ENCODE data around the gene DYNLT2B. TPM values are rescaled to one million over a fixed set of nuclear protein-coding genes. Genes with fewer than 3 reads are reported as not detected.
"Not testable (repeated sequence)": the region's sequence is repeated elsewhere in the genome, so short reads cannot be mapped to it uniquely, and the experiment has no call there.

DYNLT2B gene
- polyA plus RNA-seq, 3 donors: 32.5 to 38.0 (median 37.8) TPM

DNA sequence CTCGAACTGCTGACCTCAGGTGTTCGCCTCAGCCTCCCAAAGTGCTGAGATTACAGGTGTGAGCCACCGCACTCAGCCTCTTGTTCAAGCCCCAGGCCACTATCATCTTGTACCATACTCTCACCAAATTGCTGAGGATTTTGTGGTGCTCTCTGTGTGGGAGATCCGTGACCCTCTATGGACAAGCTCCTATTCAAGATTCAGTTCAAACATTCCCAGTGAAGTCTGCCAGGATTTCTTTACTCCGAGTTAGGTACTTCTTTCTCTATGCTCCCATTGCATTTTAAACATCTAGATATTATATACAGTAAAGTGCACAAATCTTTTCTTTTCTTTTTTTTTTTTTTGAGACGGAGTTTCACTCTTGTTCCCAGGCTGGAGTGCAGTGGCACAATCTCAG lies 21.0 kb upstream of the DYNLT2B start:
- no peak for DNase-seq

GRCh38 chr3:196336319-196337145 lies 18.5 kb upstream of the DYNLT2B start:
- no peak for DNase-seq

DNA sequence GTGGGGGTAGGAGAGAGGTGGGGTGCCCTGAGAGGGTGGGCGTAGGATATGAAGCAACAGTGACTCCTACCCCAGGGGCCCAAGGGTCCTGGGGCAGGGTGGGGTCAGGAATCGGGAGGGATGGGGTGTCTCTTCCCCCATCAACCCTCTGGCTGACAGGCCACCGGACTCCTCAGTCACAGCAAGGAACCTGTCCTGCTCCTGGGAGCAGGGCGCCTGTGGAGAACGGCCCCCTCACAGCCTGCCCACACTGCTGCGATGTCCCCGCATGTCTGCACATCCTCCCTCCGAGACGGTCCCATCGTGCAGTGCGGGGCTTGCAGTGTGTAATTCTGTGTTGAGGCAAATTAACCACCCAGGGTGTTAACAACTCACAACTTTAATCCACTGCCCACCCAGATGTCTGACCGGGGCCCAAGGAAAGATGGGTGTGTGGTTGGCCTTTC lies 17.5 kb upstream of the DYNLT2B start:
- no peak for DNase-seq

DNA sequence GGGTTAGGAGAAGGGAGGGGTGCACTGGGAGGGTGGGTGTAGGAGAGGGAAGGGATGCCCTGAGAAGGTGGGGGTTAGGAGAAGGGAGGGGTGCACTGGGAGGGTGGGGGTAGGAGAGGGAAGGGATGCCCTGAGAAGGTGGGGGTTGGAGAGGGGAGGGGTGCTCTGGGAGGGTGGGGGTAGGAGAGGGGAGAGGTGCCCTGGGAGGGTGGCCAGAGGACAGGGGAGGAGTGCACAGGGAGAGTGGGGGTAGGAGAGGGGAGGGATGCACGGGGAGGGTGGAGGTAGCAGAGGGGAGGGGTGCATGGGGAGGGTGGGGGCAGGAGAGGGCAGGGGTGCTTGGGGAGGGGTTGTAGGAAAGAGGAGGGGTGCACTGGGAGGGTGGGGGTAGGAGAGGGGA lies 16.9 kb upstream of the DYNLT2B start:
- no peak for DNase-seq

DNA sequence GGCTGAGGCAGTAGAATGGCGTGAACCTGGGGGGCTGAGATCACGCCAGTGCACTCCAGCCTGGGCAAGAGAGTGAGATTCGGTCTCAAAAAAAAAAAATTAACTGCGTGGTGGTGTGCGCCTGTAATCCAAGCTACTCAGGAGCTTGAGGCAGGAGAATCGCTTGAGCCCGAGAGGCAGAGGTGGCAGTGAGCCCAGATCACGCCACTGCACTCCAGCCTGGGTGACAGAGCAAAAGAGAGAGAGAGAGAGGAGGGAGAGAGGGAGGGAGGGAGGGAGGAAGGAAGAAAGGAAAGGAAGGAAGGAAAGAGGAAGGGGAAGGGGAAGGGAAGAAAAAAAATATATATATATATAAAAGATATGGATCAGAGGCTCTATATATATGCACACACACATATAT lies 14.1 kb upstream of the DYNLT2B start:
- DNase-seq: no peak

- no peak for DNase-seq
Measured at GRCh38 chr3:196327405-196327804, 9.4 kb upstream of the DYNLT2B start.

DNA sequence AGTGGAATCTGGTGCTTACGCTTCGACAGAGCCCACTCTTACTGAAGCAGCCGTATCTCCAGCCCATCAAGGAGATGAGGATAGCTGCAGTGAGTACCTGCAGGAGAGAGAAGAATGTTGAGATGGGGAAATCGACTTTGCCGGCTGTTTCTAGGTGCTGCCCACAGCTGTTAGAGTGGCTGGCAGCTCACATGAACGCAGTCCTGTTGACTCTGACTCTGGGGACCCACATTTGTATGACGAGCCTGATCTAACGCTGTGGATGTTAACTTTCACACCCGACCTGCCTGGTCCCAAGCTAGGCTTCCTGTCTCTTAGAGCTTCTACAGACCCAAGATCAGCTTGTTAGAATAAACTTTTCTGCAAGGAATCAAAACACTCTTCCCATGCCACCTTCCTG lies 8.9 kb upstream of the DYNLT2B start:
- DNase-seq: no peak

GRCh38 chr3:196323691-196324090 lies 5.7 kb upstream of the DYNLT2B start:
- DNase-seq: no peak

GRCh38 chr3:196323016-196323415 lies 5.0 kb upstream of the DYNLT2B start:
- no peak for DNase-seq

GRCh38 chr3:196321162-196321561 lies 3.1 kb upstream of the DYNLT2B start:
- DNase-seq: no peak

- DNase-seq: no peak
Measured at GRCh38 chr3:196320137-196320536, 2.1 kb upstream of the DYNLT2B start.

- peak; percentile 52 for DNase-seq
Measured at GRCh38 chr3:196316799-196317686, 997 bp downstream of the DYNLT2B start.

DNA sequence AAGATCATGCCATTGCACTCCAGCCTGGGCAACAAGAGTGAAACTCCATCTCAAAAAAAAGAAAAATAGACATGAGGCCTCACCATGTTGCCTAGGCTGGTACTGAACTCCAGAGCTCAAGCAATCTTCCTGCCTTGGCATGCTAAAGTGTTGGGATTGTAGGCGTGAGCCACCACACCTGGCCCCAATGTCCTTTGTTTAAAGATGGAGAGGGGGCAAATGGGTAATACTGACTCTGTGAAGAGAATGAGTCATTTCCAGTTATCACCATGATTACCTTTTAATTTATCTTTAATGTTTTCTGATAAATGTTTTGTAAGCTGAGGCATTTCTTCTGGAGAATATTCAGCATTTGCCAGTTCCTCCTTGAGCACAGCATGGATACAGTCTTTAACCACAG lies 2.2 kb downstream of the DYNLT2B start:
- DNase-seq: no peak

- no peak for DNase-seq
Measured at GRCh38 chr3:196314597-196314996, 3.4 kb downstream of the DYNLT2B start.

DNA sequence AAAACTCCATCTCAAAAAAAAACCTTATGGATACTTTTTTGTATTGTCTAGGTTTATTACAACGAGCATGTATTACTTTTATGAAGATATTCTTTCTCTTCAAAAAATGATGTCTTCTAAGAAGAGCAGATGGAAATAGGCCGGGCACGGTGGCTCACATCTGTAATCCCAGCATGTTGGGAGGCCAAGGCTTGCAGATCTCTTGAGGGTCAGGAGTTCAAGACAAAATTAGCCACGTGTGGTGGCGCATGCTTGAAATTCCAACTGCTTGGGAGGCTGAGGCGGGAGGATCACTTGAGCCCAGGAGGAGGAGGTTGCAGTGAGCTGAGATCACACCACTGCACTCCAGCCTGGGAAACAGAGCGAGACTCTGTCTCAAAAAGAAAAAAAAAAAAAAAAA lies 4.0 kb downstream of the DYNLT2B start:
- DNase-seq: not testable (repeated sequence)

- not testable (repeated sequence) for DNase-seq
Measured at GRCh38 chr3:196302960-196303359, 15.1 kb downstream of the DYNLT2B start.

DNA sequence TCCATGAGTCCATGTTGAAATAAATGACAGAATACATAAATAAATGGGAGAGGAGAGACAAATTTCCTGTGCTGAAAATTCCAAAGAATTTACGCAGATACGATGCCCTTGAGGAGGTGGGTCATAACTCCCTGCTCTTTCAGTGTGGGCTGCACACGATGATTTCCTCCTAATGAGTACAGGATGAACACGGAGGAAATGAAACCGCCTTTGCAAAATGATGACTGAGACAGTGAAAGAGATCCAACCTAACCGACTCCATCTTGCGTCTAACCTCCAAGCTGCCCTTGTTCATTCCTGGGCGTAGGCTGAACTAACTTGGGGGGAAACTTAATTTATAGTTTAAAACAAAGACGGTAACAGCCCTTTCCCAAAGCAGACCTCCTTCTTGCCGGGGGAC lies 15.5 kb downstream of the DYNLT2B start:
- not testable (repeated sequence) for DNase-seq

DNA sequence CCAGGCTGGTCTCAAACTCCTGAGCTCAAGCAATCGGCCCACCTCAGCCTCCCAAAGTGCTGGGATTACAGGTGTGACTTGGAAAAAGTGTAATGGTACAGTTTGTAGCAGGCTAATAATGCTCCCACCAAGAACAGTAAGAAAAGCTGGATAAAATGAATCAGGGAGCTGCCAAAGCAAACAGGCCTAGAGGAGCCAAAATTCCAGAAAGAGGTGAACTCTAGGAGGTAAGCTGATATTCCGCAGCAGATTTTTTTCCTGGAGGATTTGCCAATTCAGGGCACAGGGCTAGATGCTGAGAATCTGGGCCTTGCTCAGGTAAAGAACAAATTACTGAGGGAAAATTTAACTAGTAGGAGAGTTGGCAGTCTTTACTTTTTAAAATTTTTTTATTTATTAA lies 19.5 kb downstream of the DYNLT2B start:
- no peak for DNase-seq

- peak; percentile 23 for DNase-seq
Measured at GRCh38 chr3:196292286-196292923, 25.6 kb downstream of the DYNLT2B start.

GRCh38 chr3:196288141-196288460 lies 29.9 kb downstream of the DYNLT2B start:
- no peak for DNase-seq

GRCh38 chr3:196287440-196288140 lies 30.4 kb downstream of the DYNLT2B start, which contains the start of gene PCYT1A:
PCYT1A (minus strand) TSS chr3:196287726; CDS start chr3:196270531, 17,195 bp downstream.
- peak; percentile 95 for DNase-seq

DNA sequence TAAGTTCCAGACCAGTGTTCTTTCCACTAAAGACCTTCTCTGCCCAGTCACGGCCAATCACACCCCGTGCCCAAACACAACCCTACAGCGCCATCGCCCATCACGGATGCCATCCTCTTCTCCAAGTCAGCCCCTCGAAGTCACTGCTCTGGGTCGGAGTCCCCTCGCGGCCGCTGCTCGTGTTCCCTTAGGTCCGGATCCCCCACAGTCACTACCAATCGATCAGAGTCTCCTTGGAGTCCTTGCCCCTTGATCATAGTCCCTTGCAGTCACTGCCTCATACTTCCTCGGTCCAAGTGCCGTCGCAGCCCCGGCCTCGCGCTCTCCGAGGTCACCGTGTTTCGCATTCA lies 31.0 kb downstream of the DYNLT2B start:
- DNase-seq: no peak
